HCT116 (cell line): ENCODE measurements around the gene ZFHX3.

Experiments used
- CTCF ChIP-seq, 3 experiments: fragments of 200-600 bp in 1 of 3; sonication (generic) in 1 of 3; IDR thresholded peaks in 2 of 3; conservative IDR thresholded peaks in 1 of 3; 2 replicates each; pipeline ENCODE4 v1.5.1; 2012 to 2017; ENCODE audit warnings: low read depth in 2 of 3, low read length in 2 of 3, antibody characterized with exemption in 1 of 3, borderline replicate concordance in 1 of 3, control low read depth in 1 of 3, mild to moderate bottlenecking in 1 of 3, mixed read lengths in 1 of 3, mixed run types in 1 of 3, moderate library complexity in 1 of 3; ENCODE audit not compliant: insufficient read depth in 1 of 3
- EZH2 ChIP-seq: fragments of 200-600 bp; sonication (generic); IDR thresholded peaks from 2 replicates; pipeline ENCODE4 v1.6.1; 2017; ENCODE audit warnings: antibody characterized with exemption, mixed run types
- EZH2phosphoT487 ChIP-seq: fragments of 200-600 bp; IDR thresholded peaks from 2 replicates; pipeline ENCODE4 v1.6.1; 2018; ENCODE audit warnings: antibody characterized with exemption, borderline replicate concordance
- POLR2A ChIP-seq: IDR thresholded peaks from 2 replicates; pipeline ENCODE4 v1.7.0; 2011; ENCODE audit warnings: borderline replicate concordance; ENCODE audit not compliant: insufficient read depth, insufficient read length; ENCODE audit errors: extremely low read depth
- POLR2AphosphoS5 ChIP-seq: IDR thresholded peaks from 2 replicates; pipeline ENCODE4 v1.6.1; 2011; ENCODE audit warnings: mild to moderate bottlenecking, low read depth, low read length, moderate library complexity
- TCF7L2 ChIP-seq: IDR thresholded peaks from 2 replicates; pipeline ENCODE4 v1.7.0; 2011; ENCODE audit warnings: borderline replicate concordance, inconsistent platforms; ENCODE audit not compliant: insufficient read depth, insufficient read length; ENCODE audit errors: extremely low read depth
- YY1 ChIP-seq: IDR thresholded peaks from 2 replicates; pipeline ENCODE4 v1.6.1; 2011; ENCODE audit warnings: low read length, low read depth, moderate library complexity, mild to moderate bottlenecking; ENCODE audit not compliant: insufficient replicate concordance; ENCODE audit errors: extremely low read depth
- ZNF274 ChIP-seq: fragments of 200-500 bp; sonication (Bioruptor generic); IDR thresholded peaks from 2 replicates; pipeline ENCODE4 v1.6.1; 2014; ENCODE audit warnings: mild to moderate bottlenecking, low read depth, low read length, inconsistent platforms
- TF ChIP-seq, protein P1 (sequence below): IDR thresholded peaks from 2 replicates; pipeline ENCODE4 v1.6.1; 2012; ENCODE audit warnings: low read depth
- TF ChIP-seq, protein P2 (sequence below): IDR thresholded peaks from 2 replicates; pipeline ENCODE4 v1.6.1; 2012

GRCh38 chr16:73053364-73054124 is 5.6 kb upstream of the ZFHX3 start:
- no peak for TF ChIP-seq CTCF (IDR thresholded peaks at IDR 0.05 in 2 of 3, conservative IDR thresholded peaks at IDR 0.05 in 1 of 3; ENCODE audit: borderline replicate concordance in 1 of 3, insufficient read depth in 1 of 3, low read depth in 2 of 3, low read length in 2 of 3)
- TF ChIP-seq POLR2AphosphoS5 = peak; percentile 41; the same call in 1 of the 2 replicates
- TF ChIP-seq POLR2A = no peak
- TF ChIP-seq, protein P1, sequence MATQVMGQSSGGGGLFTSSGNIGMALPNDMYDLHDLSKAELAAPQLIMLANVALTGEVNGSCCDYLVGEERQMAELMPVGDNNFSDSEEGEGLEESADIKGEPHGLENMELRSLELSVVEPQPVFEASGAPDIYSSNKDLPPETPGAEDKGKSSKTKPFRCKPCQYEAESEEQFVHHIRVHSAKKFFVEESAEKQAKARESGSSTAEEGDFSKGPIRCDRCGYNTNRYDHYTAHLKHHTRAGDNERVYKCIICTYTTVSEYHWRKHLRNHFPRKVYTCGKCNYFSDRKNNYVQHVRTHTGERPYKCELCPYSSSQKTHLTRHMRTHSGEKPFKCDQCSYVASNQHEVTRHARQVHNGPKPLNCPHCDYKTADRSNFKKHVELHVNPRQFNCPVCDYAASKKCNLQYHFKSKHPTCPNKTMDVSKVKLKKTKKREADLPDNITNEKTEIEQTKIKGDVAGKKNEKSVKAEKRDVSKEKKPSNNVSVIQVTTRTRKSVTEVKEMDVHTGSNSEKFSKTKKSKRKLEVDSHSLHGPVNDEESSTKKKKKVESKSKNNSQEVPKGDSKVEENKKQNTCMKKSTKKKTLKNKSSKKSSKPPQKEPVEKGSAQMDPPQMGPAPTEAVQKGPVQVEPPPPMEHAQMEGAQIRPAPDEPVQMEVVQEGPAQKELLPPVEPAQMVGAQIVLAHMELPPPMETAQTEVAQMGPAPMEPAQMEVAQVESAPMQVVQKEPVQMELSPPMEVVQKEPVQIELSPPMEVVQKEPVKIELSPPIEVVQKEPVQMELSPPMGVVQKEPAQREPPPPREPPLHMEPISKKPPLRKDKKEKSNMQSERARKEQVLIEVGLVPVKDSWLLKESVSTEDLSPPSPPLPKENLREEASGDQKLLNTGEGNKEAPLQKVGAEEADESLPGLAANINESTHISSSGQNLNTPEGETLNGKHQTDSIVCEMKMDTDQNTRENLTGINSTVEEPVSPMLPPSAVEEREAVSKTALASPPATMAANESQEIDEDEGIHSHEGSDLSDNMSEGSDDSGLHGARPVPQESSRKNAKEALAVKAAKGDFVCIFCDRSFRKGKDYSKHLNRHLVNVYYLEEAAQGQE = no peak
- no peak for TF ChIP-seq YY1
- no peak for TF ChIP-seq ZNF274
- TF ChIP-seq, protein P2, sequence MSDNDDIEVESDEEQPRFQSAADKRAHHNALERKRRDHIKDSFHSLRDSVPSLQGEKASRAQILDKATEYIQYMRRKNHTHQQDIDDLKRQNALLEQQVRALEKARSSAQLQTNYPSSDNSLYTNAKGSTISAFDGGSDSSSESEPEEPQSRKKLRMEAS = peak; percentile 14; the same call in 1 of the 2 replicates
- TF ChIP-seq EZH2 = no peak
- no peak for TF ChIP-seq EZH2phosphoT487
- no peak for TF ChIP-seq TCF7L2
